ENCODE data around the gene CCL24.

DNA sequence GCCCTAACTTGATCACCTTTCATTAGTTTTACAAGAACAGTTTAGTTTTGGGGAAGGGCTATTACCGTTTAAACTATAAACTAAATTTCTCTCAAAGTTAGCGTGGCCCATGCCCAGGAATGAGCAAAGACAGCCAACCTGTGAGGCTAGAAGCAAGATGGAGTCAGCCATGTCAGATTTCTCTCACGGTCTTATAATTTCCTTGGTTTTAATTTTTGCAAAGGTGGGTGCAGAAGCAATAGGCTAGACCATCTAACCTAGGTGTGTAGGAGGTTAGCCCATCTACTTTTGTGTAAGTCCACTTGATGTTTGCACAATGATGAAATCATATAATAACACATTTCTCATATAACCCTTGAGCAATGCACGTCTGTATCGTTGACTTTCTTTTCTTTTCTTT is 8.9 kb downstream of the CCL24 start:
- TF ChIP-seq, protein P1, sequence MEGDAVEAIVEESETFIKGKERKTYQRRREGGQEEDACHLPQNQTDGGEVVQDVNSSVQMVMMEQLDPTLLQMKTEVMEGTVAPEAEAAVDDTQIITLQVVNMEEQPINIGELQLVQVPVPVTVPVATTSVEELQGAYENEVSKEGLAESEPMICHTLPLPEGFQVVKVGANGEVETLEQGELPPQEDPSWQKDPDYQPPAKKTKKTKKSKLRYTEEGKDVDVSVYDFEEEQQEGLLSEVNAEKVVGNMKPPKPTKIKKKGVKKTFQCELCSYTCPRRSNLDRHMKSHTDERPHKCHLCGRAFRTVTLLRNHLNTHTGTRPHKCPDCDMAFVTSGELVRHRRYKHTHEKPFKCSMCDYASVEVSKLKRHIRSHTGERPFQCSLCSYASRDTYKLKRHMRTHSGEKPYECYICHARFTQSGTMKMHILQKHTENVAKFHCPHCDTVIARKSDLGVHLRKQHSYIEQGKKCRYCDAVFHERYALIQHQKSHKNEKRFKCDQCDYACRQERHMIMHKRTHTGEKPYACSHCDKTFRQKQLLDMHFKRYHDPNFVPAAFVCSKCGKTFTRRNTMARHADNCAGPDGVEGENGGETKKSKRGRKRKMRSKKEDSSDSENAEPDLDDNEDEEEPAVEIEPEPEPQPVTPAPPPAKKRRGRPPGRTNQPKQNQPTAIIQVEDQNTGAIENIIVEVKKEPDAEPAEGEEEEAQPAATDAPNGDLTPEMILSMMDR (IDR thresholded peaks at IDR 0.05) = no peak
- TF ChIP-seq EP300 (IDR thresholded peaks at IDR 0.05) = no peak
- no peak for TF ChIP-seq POLR2A (IDR thresholded peaks at IDR 0.05)
- TF ChIP-seq POLR2AphosphoS5 (IDR thresholded peaks at IDR 0.05) = no peak
